ENCODE results near the gene CPA5.

DNA sequence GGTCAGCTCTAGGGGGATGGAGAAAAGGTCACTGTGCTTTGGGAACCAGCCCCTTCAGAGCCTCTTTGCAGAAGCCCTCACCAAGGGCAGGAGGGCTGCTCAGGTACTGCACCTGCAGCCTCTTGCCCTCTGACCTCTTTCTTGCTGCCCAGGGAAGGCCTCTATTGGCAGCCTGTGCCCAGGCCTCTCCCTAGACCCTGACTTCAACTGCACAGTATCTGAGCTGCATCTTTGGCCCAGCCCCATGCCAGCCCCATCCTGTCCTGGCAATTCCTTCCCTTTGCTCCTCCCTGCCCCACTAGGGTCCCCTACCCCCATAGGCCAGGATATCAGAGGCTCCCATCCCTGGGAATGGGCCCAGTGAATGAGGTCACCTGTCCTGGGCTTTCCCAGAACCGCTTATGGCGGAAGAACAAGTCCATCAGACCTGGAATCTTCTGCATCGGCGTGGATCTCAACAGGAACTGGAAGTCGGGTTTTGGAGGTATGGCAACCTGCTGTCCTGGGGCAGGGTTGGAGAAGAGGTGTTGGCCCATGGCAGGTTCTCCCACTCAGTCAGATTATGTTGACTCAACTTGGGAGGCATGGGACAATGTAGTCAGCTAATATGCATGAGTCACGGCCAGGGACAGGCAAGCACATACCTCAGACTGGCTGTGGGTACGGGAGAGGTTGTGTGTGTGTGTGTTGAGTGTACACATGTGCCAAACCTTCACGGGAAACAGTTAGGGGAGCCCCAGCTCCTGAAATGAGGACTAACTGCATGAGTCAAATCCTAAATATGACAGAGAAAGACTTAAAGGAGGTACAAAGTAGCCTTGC, 18.6 kb downstream of the CPA5 start:
- no peak for TF ChIP-seq EZH2phosphoT487 (IDR thresholded peaks at IDR 0.05; ENCODE audit: borderline replicate concordance, low read depth, low read length)
- TF ChIP-seq, protein P1, sequence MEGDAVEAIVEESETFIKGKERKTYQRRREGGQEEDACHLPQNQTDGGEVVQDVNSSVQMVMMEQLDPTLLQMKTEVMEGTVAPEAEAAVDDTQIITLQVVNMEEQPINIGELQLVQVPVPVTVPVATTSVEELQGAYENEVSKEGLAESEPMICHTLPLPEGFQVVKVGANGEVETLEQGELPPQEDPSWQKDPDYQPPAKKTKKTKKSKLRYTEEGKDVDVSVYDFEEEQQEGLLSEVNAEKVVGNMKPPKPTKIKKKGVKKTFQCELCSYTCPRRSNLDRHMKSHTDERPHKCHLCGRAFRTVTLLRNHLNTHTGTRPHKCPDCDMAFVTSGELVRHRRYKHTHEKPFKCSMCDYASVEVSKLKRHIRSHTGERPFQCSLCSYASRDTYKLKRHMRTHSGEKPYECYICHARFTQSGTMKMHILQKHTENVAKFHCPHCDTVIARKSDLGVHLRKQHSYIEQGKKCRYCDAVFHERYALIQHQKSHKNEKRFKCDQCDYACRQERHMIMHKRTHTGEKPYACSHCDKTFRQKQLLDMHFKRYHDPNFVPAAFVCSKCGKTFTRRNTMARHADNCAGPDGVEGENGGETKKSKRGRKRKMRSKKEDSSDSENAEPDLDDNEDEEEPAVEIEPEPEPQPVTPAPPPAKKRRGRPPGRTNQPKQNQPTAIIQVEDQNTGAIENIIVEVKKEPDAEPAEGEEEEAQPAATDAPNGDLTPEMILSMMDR (conservative IDR thresholded peaks at IDR 0.05; ENCODE audit: low read length): no peak

Data from OCI-LY7 (cell line).